Liver (tissue), 9 donors: ENCODE results near the gene MAGI1. TPM values are rescaled to one million over a fixed set of nuclear protein-coding genes. Genes with fewer than 3 reads are reported as not detected.

ENCODE experiments used
- DNase-seq: peaks from one replicate; pipeline ENCODE4 v3.0.0-alpha.2; 2017; ENCODE audit warnings: low spot score
- H3K27ac ChIP-seq, 2 donors: one replicate each; pipeline ENCODE4 v1.7.0; 2013; ENCODE audit warnings: inconsistent platforms in 2 of 2, low read length in 2 of 2, control low read depth in 1 of 2, low read depth in 1 of 2, mild to moderate bottlenecking in 1 of 2
- H3K27me3 ChIP-seq, 4 donors: one replicate each; pipeline versions ENCODE4 v1.6.1 to v1.7.0; 2013; ENCODE audit warnings: low read length in 3 of 4, inconsistent platforms in 1 of 4, mild to moderate bottlenecking in 1 of 4, moderate library complexity in 1 of 4; ENCODE audit not compliant: control insufficient read depth in 4 of 4, insufficient read depth in 4 of 4
- H3K36me3 ChIP-seq, 4 donors: one replicate each; pipeline versions ENCODE4 v1.6.1 to v1.7.0; 2013; ENCODE audit warnings: low read length in 3 of 4, mild to moderate bottlenecking in 3 of 4, low read depth in 1 of 4, moderate library complexity in 1 of 4; ENCODE audit not compliant: control insufficient read depth in 4 of 4, insufficient read depth in 3 of 4
- H3K4me1 ChIP-seq, 4 donors: one replicate each; pipeline versions ENCODE4 v1.6.1 to v1.7.0; 2013; ENCODE audit warnings: low read length in 3 of 4, mild to moderate bottlenecking in 3 of 4, moderate library complexity in 1 of 4; ENCODE audit not compliant: control insufficient read depth in 4 of 4, insufficient read depth in 4 of 4
- H3K4me3 ChIP-seq, 3 donors: one replicate each; pipeline versions ENCODE4 v1.6.1 to v1.7.0; 2013; ENCODE audit warnings: low read length in 3 of 3, control low read depth in 1 of 3, low read depth in 1 of 3, mild to moderate bottlenecking in 1 of 3
- H3K9ac ChIP-seq, 2 donors: one replicate each; pipeline ENCODE4 v1.7.0; 2013; ENCODE audit warnings: low read length in 2 of 2, mild to moderate bottlenecking in 2 of 2, moderate library complexity in 2 of 2, control low read depth in 1 of 2, low read depth in 1 of 2
- H3K9me3 ChIP-seq, 4 donors: one replicate each; pipeline versions ENCODE4 v1.6.1 to v1.7.0; 2013; ENCODE audit warnings: low read length in 3 of 4; ENCODE audit not compliant: control insufficient read depth in 4 of 4
- FOXA1 ChIP-seq: IDR thresholded peaks from 2 replicates; pipeline ENCODE4 v1.6.1; 2016; ENCODE audit warnings: antibody characterized with exemption
- FOXA2 ChIP-seq: IDR thresholded peaks from 2 replicates; pipeline ENCODE4 v1.6.1; 2016; ENCODE audit warnings: antibody characterized with exemption
- GABPA ChIP-seq, 2 donors: IDR thresholded peaks in 1 of 2; conservative IDR thresholded peaks in 1 of 2; 2 replicates each; pipeline ENCODE4 v1.6.1; 2016; ENCODE audit warnings: antibody characterized with exemption in 2 of 2, mild to moderate bottlenecking in 1 of 2, moderate library complexity in 1 of 2
- HNF4G ChIP-seq: IDR thresholded peaks from 2 replicates; pipeline ENCODE4 v1.6.1; 2016; ENCODE audit warnings: antibody characterized with exemption
- JUND ChIP-seq, 2 donors: IDR thresholded peaks; 2 replicates each; pipeline ENCODE4 v1.6.1; 2016; ENCODE audit warnings: antibody characterized with exemption in 2 of 2
- NR2F2 ChIP-seq: IDR thresholded peaks from 2 replicates; pipeline ENCODE4 v1.6.1; 2016; ENCODE audit warnings: antibody characterized with exemption
- RAD21 ChIP-seq, 2 donors: IDR thresholded peaks; 2 replicates each; pipeline ENCODE4 v1.6.1; 2016; ENCODE audit warnings: antibody characterized with exemption in 2 of 2, mild to moderate bottlenecking in 2 of 2
- RXRA ChIP-seq, 2 donors: IDR thresholded peaks; 2 replicates each; pipeline ENCODE4 v1.6.1; 2017 to 2018; ENCODE audit warnings: antibody characterized with exemption in 2 of 2, mild to moderate bottlenecking in 1 of 2
- SP1 ChIP-seq: IDR thresholded peaks from 2 replicates; pipeline ENCODE4 v1.6.1; 2018; ENCODE audit warnings: antibody characterized with exemption, mild to moderate bottlenecking
- TAF1 ChIP-seq: conservative IDR thresholded peaks from 2 replicates; pipeline ENCODE4 v1.6.1; 2016; ENCODE audit warnings: antibody characterized with exemption, mild to moderate bottlenecking
- WGBS: extraction: QIAGEN DNeasy Blood & Tissue Kit; methylation state at CpG from one replicate; pipeline ENCODE4 v1.1.7; 2013; 5-methylcytosine and 5-hydroxymethylcytosine counted together
- polyA plus RNA-seq, 2 donors: library from polyadenylated mRNA; stranded (reverse) in 1 of 2; unstranded in 1 of 2; fragments of 200-250 nt in 1 of 2; fragments of >200 nt in 1 of 2; fragmentation: Nextera tagmentation in 1 of 2; extraction: Ambion mirVana in 1 of 2; gene quantifications; one replicate each; pipeline versions ENCODE4 v1.2.1 to v1.2.3, GENCODE V29; 2013 to 2015
- total RNA-seq, 2 donors: library from RNA; depleted of rRNA; stranded (reverse); fragments of >200 nt; gene quantifications; one replicate each; pipeline ENCODE4 v1.2.3, GENCODE V29; 2014
- TF ChIP-seq, protein P1 (sequence below): IDR thresholded peaks from 2 replicates; pipeline ENCODE4 v1.6.1; 2016; ENCODE audit warnings: antibody characterized with exemption
- TF ChIP-seq, protein P2 (sequence below): IDR thresholded peaks from 2 replicates; pipeline ENCODE4 v1.6.1; 2016; ENCODE audit warnings: antibody characterized with exemption, mild to moderate bottlenecking
- TF ChIP-seq, protein P3 (sequence below): IDR thresholded peaks from 2 replicates; pipeline ENCODE4 v1.6.1; 2016; ENCODE audit warnings: antibody characterized with exemption
- TF ChIP-seq, protein P4 (sequence below): IDR thresholded peaks from 2 replicates; pipeline ENCODE4 v1.6.1; 2016; ENCODE audit warnings: antibody characterized with exemption
- TF ChIP-seq, protein P5 (sequence below): fragments of 150-350 bp; IDR thresholded peaks from 2 replicates; pipeline ENCODE4 v1.5.1; 2017; ENCODE audit warnings: improper control_type of control experiment, low read depth, low read length; ENCODE audit not compliant: missing input control
- donor health status: healthy.
- donor health status: healthy.
- donor health status: healthy.
- donor health status: healthy.
- donor health status: healthy.

The MAGI1 gene
- total and polyA plus RNA-seq, 4 donors = 9.6 to 68.8 (median 14.0) TPM

DNA sequence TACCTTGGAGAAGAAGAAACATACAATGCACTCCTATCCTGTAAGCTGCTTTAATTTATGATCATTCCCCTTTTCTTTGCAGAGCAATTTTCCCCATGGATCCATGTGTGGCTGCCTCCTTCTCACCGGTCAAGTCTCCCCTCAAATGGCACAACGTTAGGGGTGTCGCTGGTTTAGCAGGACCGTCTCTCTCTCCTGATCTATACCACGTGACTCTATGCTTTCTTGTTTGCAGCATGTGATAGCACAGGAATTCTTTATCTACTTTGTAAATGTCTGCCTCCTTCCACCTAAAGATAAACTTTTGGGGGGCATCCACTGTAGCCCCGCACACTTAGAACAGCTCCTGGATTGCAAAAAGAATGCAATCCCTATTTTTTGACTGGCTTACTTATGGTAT lies 506.0 kb downstream of the MAGI1 start (continued):
- no peak for TF ChIP-seq SP1
- no peak for TF ChIP-seq TAF1
- no peak for TF ChIP-seq FOXA1

DNA sequence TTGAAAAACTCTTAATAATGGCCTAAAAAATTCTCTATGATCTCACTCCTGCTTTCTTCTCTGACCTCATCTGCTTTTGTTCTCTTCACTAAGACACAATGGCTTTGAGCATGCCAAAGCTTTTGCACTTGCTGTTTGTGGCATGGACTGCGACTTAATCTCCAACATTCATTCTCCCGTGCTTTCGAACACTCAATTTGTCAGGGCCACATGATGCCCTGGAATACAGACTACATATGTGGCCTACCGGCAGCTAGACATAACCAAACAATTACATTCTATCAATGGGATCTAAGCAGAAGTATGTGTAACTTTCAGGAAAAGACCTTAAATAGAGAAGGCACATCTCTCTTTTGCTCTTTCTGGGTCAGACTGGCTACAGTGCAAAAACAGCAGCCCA lies 506.5 kb downstream of the MAGI1 start:
- H3K27me3 ChIP-seq = no peaks in the 10 kb centered on the region
- 97% methylated on average over 4 of the region's 4 CpGs for WGBS

DNA sequence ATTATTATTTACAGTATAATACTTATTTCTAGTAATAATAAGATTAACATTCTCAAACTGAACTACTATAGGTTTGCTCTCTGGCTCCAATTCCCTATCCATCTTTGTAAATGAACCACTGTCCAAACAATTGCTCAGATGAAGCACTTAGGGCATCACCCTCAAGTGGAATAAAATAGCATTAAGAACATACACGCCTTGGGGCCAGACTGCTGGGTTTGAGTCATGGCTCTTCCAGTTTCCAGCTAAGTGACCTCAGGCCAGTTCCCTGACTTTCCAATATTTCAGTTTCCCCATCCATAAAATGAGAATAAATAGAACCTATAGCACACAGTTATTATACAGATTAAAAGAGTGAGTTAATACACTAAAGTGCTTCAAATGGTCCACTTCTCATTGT lies 507.2 kb downstream of the MAGI1 start:
- H3K4me3 ChIP-seq = no peak overlapping the region
- no peak for DNase-seq
- no peaks in the 10 kb centered on the region for H3K36me3 ChIP-seq
- no peaks in the 10 kb centered on the region for H3K9me3 ChIP-seq
- no peak overlapping the region for H3K27ac ChIP-seq
- no peaks in the 10 kb centered on the region for H3K4me1 ChIP-seq
- H3K27me3 ChIP-seq = no peaks in the 10 kb centered on the region
- WGBS = 91% methylated on average over 1 of the region's 1 CpG
- no peak overlapping the region for H3K9ac ChIP-seq
- no peak for TF ChIP-seq HNF4G
- no peak for TF ChIP-seq RAD21 (IDR thresholded peaks at IDR 0.05)
- TF ChIP-seq, protein P1, sequence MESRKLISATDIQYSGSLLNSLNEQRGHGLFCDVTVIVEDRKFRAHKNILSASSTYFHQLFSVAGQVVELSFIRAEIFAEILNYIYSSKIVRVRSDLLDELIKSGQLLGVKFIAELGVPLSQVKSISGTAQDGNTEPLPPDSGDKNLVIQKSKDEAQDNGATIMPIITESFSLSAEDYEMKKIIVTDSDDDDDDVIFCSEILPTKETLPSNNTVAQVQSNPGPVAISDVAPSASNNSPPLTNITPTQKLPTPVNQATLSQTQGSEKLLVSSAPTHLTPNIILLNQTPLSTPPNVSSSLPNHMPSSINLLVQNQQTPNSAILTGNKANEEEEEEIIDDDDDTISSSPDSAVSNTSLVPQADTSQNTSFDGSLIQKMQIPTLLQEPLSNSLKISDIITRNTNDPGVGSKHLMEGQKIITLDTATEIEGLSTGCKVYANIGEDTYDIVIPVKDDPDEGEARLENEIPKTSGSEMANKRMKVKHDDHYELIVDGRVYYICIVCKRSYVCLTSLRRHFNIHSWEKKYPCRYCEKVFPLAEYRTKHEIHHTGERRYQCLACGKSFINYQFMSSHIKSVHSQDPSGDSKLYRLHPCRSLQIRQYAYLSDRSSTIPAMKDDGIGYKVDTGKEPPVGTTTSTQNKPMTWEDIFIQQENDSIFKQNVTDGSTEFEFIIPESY = no peak
- no peak for TF ChIP-seq RXRA (IDR thresholded peaks at IDR 0.05)
- TF ChIP-seq, protein P2, sequence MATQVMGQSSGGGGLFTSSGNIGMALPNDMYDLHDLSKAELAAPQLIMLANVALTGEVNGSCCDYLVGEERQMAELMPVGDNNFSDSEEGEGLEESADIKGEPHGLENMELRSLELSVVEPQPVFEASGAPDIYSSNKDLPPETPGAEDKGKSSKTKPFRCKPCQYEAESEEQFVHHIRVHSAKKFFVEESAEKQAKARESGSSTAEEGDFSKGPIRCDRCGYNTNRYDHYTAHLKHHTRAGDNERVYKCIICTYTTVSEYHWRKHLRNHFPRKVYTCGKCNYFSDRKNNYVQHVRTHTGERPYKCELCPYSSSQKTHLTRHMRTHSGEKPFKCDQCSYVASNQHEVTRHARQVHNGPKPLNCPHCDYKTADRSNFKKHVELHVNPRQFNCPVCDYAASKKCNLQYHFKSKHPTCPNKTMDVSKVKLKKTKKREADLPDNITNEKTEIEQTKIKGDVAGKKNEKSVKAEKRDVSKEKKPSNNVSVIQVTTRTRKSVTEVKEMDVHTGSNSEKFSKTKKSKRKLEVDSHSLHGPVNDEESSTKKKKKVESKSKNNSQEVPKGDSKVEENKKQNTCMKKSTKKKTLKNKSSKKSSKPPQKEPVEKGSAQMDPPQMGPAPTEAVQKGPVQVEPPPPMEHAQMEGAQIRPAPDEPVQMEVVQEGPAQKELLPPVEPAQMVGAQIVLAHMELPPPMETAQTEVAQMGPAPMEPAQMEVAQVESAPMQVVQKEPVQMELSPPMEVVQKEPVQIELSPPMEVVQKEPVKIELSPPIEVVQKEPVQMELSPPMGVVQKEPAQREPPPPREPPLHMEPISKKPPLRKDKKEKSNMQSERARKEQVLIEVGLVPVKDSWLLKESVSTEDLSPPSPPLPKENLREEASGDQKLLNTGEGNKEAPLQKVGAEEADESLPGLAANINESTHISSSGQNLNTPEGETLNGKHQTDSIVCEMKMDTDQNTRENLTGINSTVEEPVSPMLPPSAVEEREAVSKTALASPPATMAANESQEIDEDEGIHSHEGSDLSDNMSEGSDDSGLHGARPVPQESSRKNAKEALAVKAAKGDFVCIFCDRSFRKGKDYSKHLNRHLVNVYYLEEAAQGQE = no peak
- no peak for TF ChIP-seq GABPA (IDR thresholded peaks at IDR 0.05 in 1 of 2, conservative IDR thresholded peaks at IDR 0.05 in 1 of 2)
- no peak for TF ChIP-seq SP1

More for the DNA sequence above, 506.5 kb downstream of the MAGI1 start:
- Histone ChIP-seq H3K27ac (no peak overlapping the region), H3K4me1 (no peaks in the 10 kb centered on the region), H3K36me3 (no peaks in the 10 kb centered on the region), H3K9ac (no peak overlapping the region), H3K9me3 (no peaks in the 10 kb centered on the region), H3K4me3 (no peak overlapping the region)
- no peak for TF ChIP-seq JUND (IDR thresholded peaks at IDR 0.05)
- TF ChIP-seq, protein P3, sequence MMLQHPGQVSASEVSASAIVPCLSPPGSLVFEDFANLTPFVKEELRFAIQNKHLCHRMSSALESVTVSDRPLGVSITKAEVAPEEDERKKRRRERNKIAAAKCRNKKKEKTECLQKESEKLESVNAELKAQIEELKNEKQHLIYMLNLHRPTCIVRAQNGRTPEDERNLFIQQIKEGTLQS = no peak
- no peak for TF ChIP-seq HNF4G
- no peak for TF ChIP-seq RAD21 (IDR thresholded peaks at IDR 0.05)
- TF ChIP-seq, protein P4, sequence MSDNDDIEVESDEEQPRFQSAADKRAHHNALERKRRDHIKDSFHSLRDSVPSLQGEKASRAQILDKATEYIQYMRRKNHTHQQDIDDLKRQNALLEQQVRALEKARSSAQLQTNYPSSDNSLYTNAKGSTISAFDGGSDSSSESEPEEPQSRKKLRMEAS = no peak
- no peak for TF ChIP-seq GABPA (IDR thresholded peaks at IDR 0.05 in 1 of 2, conservative IDR thresholded peaks at IDR 0.05 in 1 of 2)
- TF ChIP-seq, protein P2 = no peak
- no peak for TF ChIP-seq FOXA2
- no peak for TF ChIP-seq RXRA (IDR thresholded peaks at IDR 0.05)
- no peak for TF ChIP-seq TAF1
- no peak for TF ChIP-seq SP1
- TF ChIP-seq NR2F2 = no peak
- TF ChIP-seq, protein P5, sequence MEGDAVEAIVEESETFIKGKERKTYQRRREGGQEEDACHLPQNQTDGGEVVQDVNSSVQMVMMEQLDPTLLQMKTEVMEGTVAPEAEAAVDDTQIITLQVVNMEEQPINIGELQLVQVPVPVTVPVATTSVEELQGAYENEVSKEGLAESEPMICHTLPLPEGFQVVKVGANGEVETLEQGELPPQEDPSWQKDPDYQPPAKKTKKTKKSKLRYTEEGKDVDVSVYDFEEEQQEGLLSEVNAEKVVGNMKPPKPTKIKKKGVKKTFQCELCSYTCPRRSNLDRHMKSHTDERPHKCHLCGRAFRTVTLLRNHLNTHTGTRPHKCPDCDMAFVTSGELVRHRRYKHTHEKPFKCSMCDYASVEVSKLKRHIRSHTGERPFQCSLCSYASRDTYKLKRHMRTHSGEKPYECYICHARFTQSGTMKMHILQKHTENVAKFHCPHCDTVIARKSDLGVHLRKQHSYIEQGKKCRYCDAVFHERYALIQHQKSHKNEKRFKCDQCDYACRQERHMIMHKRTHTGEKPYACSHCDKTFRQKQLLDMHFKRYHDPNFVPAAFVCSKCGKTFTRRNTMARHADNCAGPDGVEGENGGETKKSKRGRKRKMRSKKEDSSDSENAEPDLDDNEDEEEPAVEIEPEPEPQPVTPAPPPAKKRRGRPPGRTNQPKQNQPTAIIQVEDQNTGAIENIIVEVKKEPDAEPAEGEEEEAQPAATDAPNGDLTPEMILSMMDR = no peak
- no peak for DNase-seq
